ENCODE results near the gene FGF7. TPM values are rescaled to one million over a fixed set of nuclear protein-coding genes. Genes with fewer than 3 reads are reported as not detected.

FGF7 gene, protein sequence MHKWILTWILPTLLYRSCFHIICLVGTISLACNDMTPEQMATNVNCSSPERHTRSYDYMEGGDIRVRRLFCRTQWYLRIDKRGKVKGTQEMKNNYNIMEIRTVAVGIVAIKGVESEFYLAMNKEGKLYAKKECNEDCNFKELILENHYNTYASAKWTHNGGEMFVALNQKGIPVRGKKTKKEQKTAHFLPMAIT
- total RNA-seq, result 0.54 and 0.79 TPM in 2 replicates

DNA sequence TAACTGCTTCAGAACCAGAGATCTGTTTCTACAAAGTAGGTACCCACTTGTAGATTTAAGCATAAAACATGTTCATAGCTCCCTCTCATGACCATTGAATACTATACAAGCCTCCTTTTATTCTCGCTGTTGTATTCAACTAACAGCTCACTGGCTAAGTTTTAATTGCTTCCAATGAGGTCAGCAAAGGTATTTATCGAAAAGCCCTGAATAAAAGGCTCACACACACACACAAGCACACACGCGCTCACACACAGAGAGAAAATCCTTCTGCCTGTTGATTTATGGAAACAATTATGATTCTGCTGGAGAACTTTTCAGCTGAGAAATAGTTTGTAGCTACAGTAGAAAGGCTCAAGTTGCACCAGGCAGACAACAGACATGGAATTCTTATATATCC is at the start of gene FGF7:
FGF7 (plus strand) TSS at position 222 of the 400 bp plus-strand sequence. CDS start 1,056 bp downstream, outside the sequence.

Other genes starting within 250 kb of the FGF7 start
- gene FAM227B, start 197.6 kb downstream of the FGF7 start, total RNA-seq, result 3.6 and 8.6 TPM in 2 replicates
- gene DTWD1, start 197.8 kb downstream of the FGF7 start, total RNA-seq, result 8.4 and 11.8 TPM in 2 replicates